GM12891 (cell line): ENCODE results near the gene LTBP3.

Experiments used
- PAX5 ChIP-seq: IDR thresholded peaks from 2 replicates; pipeline ENCODE4 v1.6.1; 2011; ENCODE audit warnings: low read length, moderate library complexity, mild to moderate bottlenecking; ENCODE audit not compliant: insufficient read depth, severe bottlenecking
- POLR2A ChIP-seq: IDR thresholded peaks from 2 replicates; pipeline ENCODE4 v1.6.1; 2011; ENCODE audit warnings: low read depth, low read length, control low read depth

DNA sequence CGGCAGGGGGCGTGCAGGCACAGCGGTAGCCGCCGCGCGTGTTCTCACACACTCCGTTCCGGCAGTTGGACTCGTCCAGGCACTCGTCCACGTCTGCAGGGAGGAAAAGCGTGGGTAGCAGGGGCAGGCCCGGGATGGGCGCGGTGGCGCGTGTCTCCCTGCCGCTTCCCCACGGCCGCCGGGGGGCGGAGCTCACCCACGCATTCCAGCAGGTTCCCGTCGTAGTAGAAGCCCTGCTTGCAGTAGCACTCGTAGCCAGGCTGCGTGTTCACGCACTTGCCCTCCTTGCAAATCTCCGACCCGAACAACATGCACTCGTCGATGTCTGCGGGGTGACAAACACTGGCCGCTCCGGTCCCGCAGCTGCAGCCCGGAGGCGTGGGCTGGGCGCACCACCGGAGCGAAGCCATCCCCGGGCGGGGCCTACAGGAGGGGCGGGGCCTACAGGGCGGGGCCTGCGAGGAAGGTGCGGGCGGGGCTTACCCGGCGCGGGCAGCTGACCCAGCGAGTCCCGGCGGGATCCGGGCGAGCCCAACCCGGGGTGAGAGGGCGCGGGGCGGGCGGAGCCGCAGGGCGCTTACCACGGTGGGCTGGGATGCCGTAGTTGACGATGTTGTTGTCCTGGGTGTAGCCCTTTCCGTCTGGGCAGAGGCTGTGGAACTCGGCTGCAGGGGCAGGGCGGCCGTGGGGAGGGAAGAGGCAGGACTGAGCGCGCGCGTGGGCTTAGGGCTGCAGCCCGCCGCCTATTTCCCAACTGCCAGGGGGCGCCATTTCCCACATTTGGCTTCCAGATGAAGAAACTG is 17.7 kb downstream of the LTBP3 start:
- TF ChIP-seq PAX5, result peak; percentile 64
- no peak for TF ChIP-seq POLR2A
